ENCODE data around the gene MLXIP.

GRCh38 chr12:122081083-122081696 lies 2.6 kb downstream of the MLXIP start:
- TF ChIP-seq CTCF (IDR thresholded peaks at IDR 0.05) (no peak), POLR2A (IDR thresholded peaks at IDR 0.05) (no peak)

Measured in ovary (tissue), 3 donors.